IMR-90 (cell line): Measurements from ENCODE around the gene PMP22. TPM values are rescaled to one million over a fixed set of nuclear protein-coding genes. Genes with fewer than 3 reads are reported as not detected.
A peak's percentile ranks its signal among the peaks of the same experiment; 100 is the strongest.

Experiments used
- ATAC-seq: fragments of 200-7000 bp; cut with Tn5 transposase; 2 replicates; pipeline ENCODE4 v1.9.1; 2020; ENCODE audit warnings: low read depth, mild to moderate bottlenecking, moderate library complexity
- BruUV-seq: library from RNA; stranded (reverse); fragments of 400-500 nt; replicated peaks from 2 replicates; lab custom pipeline; 2021; lab: Mats Ljungman, UMichigan
- CTCF ChIA-PET: fragments of 300-600 bp; formaldehyde crosslinking; extraction: SDS; loops from one replicate; lab custom pipeline; 2021; ENCODE audit warnings: antibody characterized with exemption; lab: Yijun Ruan, JAX
- POLR2A ChIA-PET: fragments of 300-600 bp; sonication (Branson Sonifier 250); formaldehyde crosslinking; loops from one replicate; lab custom pipeline; 2022; ENCODE audit warnings: antibody characterized with exemption; ENCODE audit not compliant: unreplicated experiment; lab: Charles Lee
- DNase-seq: peaks from one replicate; pipeline ENCODE4 v3.0.0; 2013
- H2AFZ ChIP-seq: replicated peaks from 2 replicates; pipeline ENCODE3; 2013; ENCODE audit warnings: low read length, mild to moderate bottlenecking; ENCODE audit not compliant: poor library complexity
- H2AK5ac ChIP-seq: 2 replicates; pipeline ENCODE4 v1.6.1; 2013; ENCODE audit warnings: low read depth, low read length, inconsistent platforms
- H2AK9ac ChIP-seq: replicated peaks from 2 replicates; pipeline ENCODE3; 2013; ENCODE audit warnings: mild to moderate bottlenecking, low read depth, low read length, moderate library complexity; ENCODE audit not compliant: poor library complexity
- H2BK120ac ChIP-seq: 2 replicates; pipeline ENCODE4 v1.6.1; 2013; ENCODE audit warnings: low read depth, low read length, inconsistent platforms
- H2BK15ac ChIP-seq: 3 replicates; pipeline ENCODE4 v1.6.1; 2013; ENCODE audit warnings: low read depth, low read length, inconsistent platforms
- H2BK20ac ChIP-seq: 2 replicates; pipeline ENCODE4 v1.6.1; 2013; ENCODE audit warnings: low read depth, mild to moderate bottlenecking, inconsistent platforms, low read length, moderate library complexity
- H2BK5ac ChIP-seq: 2 replicates; pipeline ENCODE4 v1.6.1; 2013; ENCODE audit warnings: mild to moderate bottlenecking, low read depth, low read length, inconsistent platforms; ENCODE audit not compliant: poor library complexity, severe bottlenecking
- H3K14ac ChIP-seq: replicated peaks from 2 replicates; pipeline ENCODE4 v1.6.1; 2013; ENCODE audit warnings: low read depth, low read length, inconsistent platforms
- H3K18ac ChIP-seq: 2 replicates; pipeline ENCODE4 v1.6.1; 2013; ENCODE audit warnings: low read depth, low read length, control low read depth
- H3K23ac ChIP-seq: 2 replicates; pipeline ENCODE4 v1.6.1; 2013; ENCODE audit warnings: low read depth, low read length, inconsistent platforms
- H3K27ac ChIP-seq: 2 replicates; pipeline ENCODE4 v1.5.1; 2013; ENCODE audit warnings: mild to moderate bottlenecking, control low read depth, low read length; ENCODE audit not compliant: insufficient read depth
- H3K27me3 ChIP-seq: 2 replicates; pipeline ENCODE4 v1.6.1; 2013; ENCODE audit warnings: low read length; ENCODE audit not compliant: control insufficient read depth, insufficient read depth
- H3K36me3 ChIP-seq: 2 replicates; pipeline ENCODE4 v1.6.1; 2013; ENCODE audit warnings: low read length, mixed read lengths; ENCODE audit not compliant: control insufficient read depth, insufficient read depth
- H3K4ac ChIP-seq: 2 replicates; pipeline ENCODE4 v1.6.1; 2013; ENCODE audit warnings: low read depth, low read length, inconsistent platforms
- H3K4me1 ChIP-seq: 2 replicates; pipeline ENCODE4 v1.6.1; 2013; ENCODE audit warnings: low read length, mixed read lengths; ENCODE audit not compliant: control insufficient read depth, insufficient read depth
- H3K4me2 ChIP-seq: 2 replicates; pipeline ENCODE4 v1.6.1; 2013; ENCODE audit warnings: low read depth, mild to moderate bottlenecking, control low read depth, low read length, moderate library complexity
- H3K4me3 ChIP-seq: 2 replicates; pipeline ENCODE4 v1.5.1; 2013; ENCODE audit warnings: low read depth, mild to moderate bottlenecking, control low read depth, low read length, moderate library complexity; ENCODE audit not compliant: insufficient read depth
- H3K56ac ChIP-seq: 2 replicates; pipeline ENCODE4 v1.6.1; 2013; ENCODE audit warnings: low read length, inconsistent platforms; ENCODE audit not compliant: insufficient read depth; ENCODE audit errors: extremely low read depth
- H3K79me1 ChIP-seq, 2 experiments: 2 replicates each; pipeline ENCODE4 v1.6.1; 2013; ENCODE audit warnings: low read length in 2 of 2, inconsistent platforms in 1 of 2, low read depth in 1 of 2
- H3K9ac ChIP-seq: 2 replicates; pipeline ENCODE4 v1.6.1; 2013; ENCODE audit warnings: low read depth, low read length, control low read depth
- H3K9me1 ChIP-seq: 2 replicates; pipeline ENCODE4 v1.6.1; 2013; ENCODE audit warnings: low read length, inconsistent platforms; ENCODE audit not compliant: insufficient read depth
- H3K9me3 ChIP-seq: 2 replicates; pipeline ENCODE4 v1.6.1; 2013; ENCODE audit warnings: low read length; ENCODE audit not compliant: control insufficient read depth, insufficient read depth
- H4K20me1 ChIP-seq: 2 replicates; pipeline ENCODE4 v1.6.1; 2013; ENCODE audit warnings: low read length, inconsistent platforms; ENCODE audit not compliant: insufficient read depth
- H4K5ac ChIP-seq: 2 replicates; pipeline ENCODE4 v1.6.1; 2013; ENCODE audit warnings: mild to moderate bottlenecking, low read depth, low read length, control low read depth
- H4K8ac ChIP-seq, 2 experiments: 2 replicates each; pipeline ENCODE4 v1.6.1; 2013; ENCODE audit warnings: low read depth in 2 of 2, low read length in 2 of 2, control low read depth in 1 of 2, inconsistent platforms in 1 of 2
- H4K91ac ChIP-seq: 2 replicates; pipeline ENCODE4 v1.6.1; 2013; ENCODE audit warnings: low read depth, low read length, inconsistent platforms; ENCODE audit not compliant: insufficient read depth
- BHLHE40 ChIP-seq: fragments of 150-350 bp; IDR thresholded peaks from 2 replicates; pipeline ENCODE4 v1.6.1; 2016; ENCODE audit warnings: mild to moderate bottlenecking, low read depth, low read length
- CEBPB ChIP-seq: IDR thresholded peaks from 2 replicates; pipeline ENCODE4 v1.6.1; 2012; ENCODE audit warnings: low read depth, low read length, improper control_type of control experiment
- CHD1 ChIP-seq: IDR thresholded peaks from 2 replicates; pipeline ENCODE4 v1.6.1; 2012; ENCODE audit warnings: low read depth, low read length, improper control_type of control experiment
- FOS ChIP-seq: fragments of 150-350 bp; IDR thresholded peaks from 2 replicates; pipeline ENCODE4 v1.6.1; 2016; ENCODE audit warnings: low read depth, low read length
- MAFK ChIP-seq: IDR thresholded peaks from 2 replicates; pipeline ENCODE4 v1.6.1; 2012; ENCODE audit warnings: low read depth, low read length, improper control_type of control experiment
- MAZ ChIP-seq: IDR thresholded peaks from 2 replicates; pipeline ENCODE4 v1.6.1; 2012; ENCODE audit warnings: low read depth, mild to moderate bottlenecking, low read length, improper control_type of control experiment, moderate library complexity, borderline replicate concordance
- MXI1 ChIP-seq: IDR thresholded peaks from 2 replicates; pipeline ENCODE4 v1.6.1; 2012; ENCODE audit warnings: low read depth, mild to moderate bottlenecking, low read length, moderate library complexity, borderline replicate concordance
- NFE2L2 ChIP-seq: fragments of 150-350 bp; IDR thresholded peaks from 2 replicates; pipeline ENCODE4 v1.6.1; 2016; ENCODE audit warnings: low read depth, mild to moderate bottlenecking, low read length
- POLR2A ChIP-seq: IDR thresholded peaks from 2 replicates; pipeline ENCODE4 v1.6.1; 2012; ENCODE audit warnings: mild to moderate bottlenecking, low read depth, low read length
- RAD21 ChIP-seq: IDR thresholded peaks from 2 replicates; pipeline ENCODE4 v1.6.1; 2012; ENCODE audit warnings: low read length, improper control_type of control experiment
- RCOR1 ChIP-seq: IDR thresholded peaks from 2 replicates; pipeline ENCODE4 v1.6.1; 2012; ENCODE audit warnings: mild to moderate bottlenecking, low read length, improper control_type of control experiment; ENCODE audit not compliant: insufficient replicate concordance
- RFX5 ChIP-seq: IDR thresholded peaks from 2 replicates; pipeline ENCODE4 v1.8.0; 2012; ENCODE audit warnings: low read depth, mild to moderate bottlenecking, low read length, moderate library complexity
- SMC3 ChIP-seq: fragments of 150-350 bp; IDR thresholded peaks from 2 replicates; pipeline ENCODE4 v1.6.1; 2016; ENCODE audit warnings: low read depth, mild to moderate bottlenecking, antibody characterized with exemption, low read length, moderate library complexity
- USF2 ChIP-seq: fragments of 150-350 bp; IDR thresholded peaks from 2 replicates; pipeline ENCODE4 v1.6.1; 2017; ENCODE audit warnings: mild to moderate bottlenecking, antibody characterized with exemption, low read length, low read depth
- WGBS, 2 experiments: methylation state at CpG; one replicate each; pipeline versions ENCODE4 v1.1.5 to v1.1.7; 2013; ENCODE audit warnings: missing lambda C conversion rate in 2 of 2; ENCODE audit not compliant: insufficient read length in 1 of 2; ENCODE audit errors: extremely low coverage in 2 of 2; 5-methylcytosine and 5-hydroxymethylcytosine counted together
- dilution Hi-C: fragments of 300-500 bp; cut with HindIII; formaldehyde crosslinking; loops from one replicate; pipeline ENCODE4 v1.14.3; 2018; ENCODE audit warnings: low sequenced_read_pairs; ENCODE audit not compliant: unreplicated experiment
- in situ Hi-C: fragments of 300-500 bp; cut with MboI; formaldehyde crosslinking; loops from 3 replicates; pipeline ENCODE4 v1.14.3; 2019; ENCODE audit warnings: low sequenced_read_pairs, inconsistent platforms, mixed read lengths
- intact Hi-C: fragments of 100-400 bp; cut with micrococcal nuclease; formaldehyde crosslinking; loops from 2 replicates; pipeline ENCODE4 v1.10.0; 2022
- polyA plus RNA-seq, 3 experiments: library from polyadenylated mRNA; depleted of rRNA; stranded (reverse); fragments of >200 nt; gene quantifications; 2 replicates each; pipeline ENCODE4 v1.2.3, GENCODE V29; 2012; ENCODE audit warnings: low replicate concordance in 1 of 3
- total RNA-seq: library from RNA; depleted of rRNA; stranded (reverse); fragments of >200 nt; gene quantifications from 2 replicates; pipeline ENCODE4 v1.2.3, GENCODE V29; 2012
- TF ChIP-seq, protein P1 (sequence below): conservative IDR thresholded peaks from 2 replicates; pipeline ENCODE4 v1.5.1; 2012; ENCODE audit warnings: mild to moderate bottlenecking, low read depth, low read length, improper control_type of control experiment
- TF ChIP-seq, protein P2 (sequence below): fragments of 150-350 bp; IDR thresholded peaks from 2 replicates; pipeline ENCODE4 v1.6.1; 2016; ENCODE audit warnings: low read depth, mild to moderate bottlenecking, low read length, moderate library complexity, borderline replicate concordance

Gene PMP22
- total and polyA plus RNA-seq, 2 of the 4 experiments (the other 2 are of a cell fraction), result 33.5 to 72.8 TPM

- Histone ChIP-seq H4K5ac (no peak overlapping the region), H4K91ac (no peak overlapping the region), H3K4me2 (no peak overlapping the region), H3K9me1 (peaks cover 12% of the 10 kb centered on the region), H3K23ac (no peak overlapping the region), H2AK9ac (no peak overlapping the region), H3K4ac (peak overlapping the region; percentile 17; the same call in 1 of the 2 replicates), H3K79me1 (no peaks in the 10 kb centered on the region), H3K56ac (no peak overlapping the region), H2BK15ac (no peak overlapping the region), H4K8ac (no peak overlapping the region), H4K20me1 (peaks cover 8% of the 10 kb centered on the region; the same call in 1 of the 2 replicates), H3K4me3 (no peak overlapping the region), H2BK20ac (0 out of 2 replicates have a peak overlapping the region, but pooled peaks have one; percentile 20), H3K4me1 (peaks cover 18% of the 10 kb centered on the region), H3K14ac (no peak overlapping the region), H2AFZ (no peak overlapping the region), H2BK5ac (no peak overlapping the region), H3K27me3 (peaks cover 50% of the 10 kb centered on the region), H3K9ac (no peak overlapping the region), H2BK120ac (peak overlapping the region; percentile 40; the same call in 1 of the 2 replicates), H3K9me3 (no peaks in the 10 kb centered on the region), H3K36me3 (no peaks in the 10 kb centered on the region), H2AK5ac (no peak overlapping the region), H3K18ac (no peak overlapping the region), H3K27ac (no peak overlapping the region)
- WGBS, 2 experiments, result no CpG with 5 or more reads among the region's 1 CpG
- ChIA-PET POLR2A (no interaction called here), CTCF (no interaction called here)
- BruUV-seq, result no TSS peak
- in situ Hi-C loops, result loop anchor here (10.0 to 25.0 kb wide), 3 partner anchors 166 to 694 kb away; no protein-coding TSS in a partner anchor
- dilution Hi-C loops, result no loop called here
- intact Hi-C loops, result loop anchor here (10.0 kb wide), 1 partner anchor 76 kb away; the partner anchor contains the start of gene TEKT3
- TF ChIP-seq FOS, result no peak
- TF ChIP-seq, protein P1, sequence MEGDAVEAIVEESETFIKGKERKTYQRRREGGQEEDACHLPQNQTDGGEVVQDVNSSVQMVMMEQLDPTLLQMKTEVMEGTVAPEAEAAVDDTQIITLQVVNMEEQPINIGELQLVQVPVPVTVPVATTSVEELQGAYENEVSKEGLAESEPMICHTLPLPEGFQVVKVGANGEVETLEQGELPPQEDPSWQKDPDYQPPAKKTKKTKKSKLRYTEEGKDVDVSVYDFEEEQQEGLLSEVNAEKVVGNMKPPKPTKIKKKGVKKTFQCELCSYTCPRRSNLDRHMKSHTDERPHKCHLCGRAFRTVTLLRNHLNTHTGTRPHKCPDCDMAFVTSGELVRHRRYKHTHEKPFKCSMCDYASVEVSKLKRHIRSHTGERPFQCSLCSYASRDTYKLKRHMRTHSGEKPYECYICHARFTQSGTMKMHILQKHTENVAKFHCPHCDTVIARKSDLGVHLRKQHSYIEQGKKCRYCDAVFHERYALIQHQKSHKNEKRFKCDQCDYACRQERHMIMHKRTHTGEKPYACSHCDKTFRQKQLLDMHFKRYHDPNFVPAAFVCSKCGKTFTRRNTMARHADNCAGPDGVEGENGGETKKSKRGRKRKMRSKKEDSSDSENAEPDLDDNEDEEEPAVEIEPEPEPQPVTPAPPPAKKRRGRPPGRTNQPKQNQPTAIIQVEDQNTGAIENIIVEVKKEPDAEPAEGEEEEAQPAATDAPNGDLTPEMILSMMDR, result no peak
- no peak for TF ChIP-seq CEBPB
- TF ChIP-seq BHLHE40, result no peak
- no peak for TF ChIP-seq RCOR1
- no peak for TF ChIP-seq CHD1
- no peak for TF ChIP-seq NFE2L2
- no peak for TF ChIP-seq RFX5
- no peak for TF ChIP-seq SMC3
- TF ChIP-seq USF2, result no peak
- TF ChIP-seq RAD21, result no peak
- TF ChIP-seq, protein P2, sequence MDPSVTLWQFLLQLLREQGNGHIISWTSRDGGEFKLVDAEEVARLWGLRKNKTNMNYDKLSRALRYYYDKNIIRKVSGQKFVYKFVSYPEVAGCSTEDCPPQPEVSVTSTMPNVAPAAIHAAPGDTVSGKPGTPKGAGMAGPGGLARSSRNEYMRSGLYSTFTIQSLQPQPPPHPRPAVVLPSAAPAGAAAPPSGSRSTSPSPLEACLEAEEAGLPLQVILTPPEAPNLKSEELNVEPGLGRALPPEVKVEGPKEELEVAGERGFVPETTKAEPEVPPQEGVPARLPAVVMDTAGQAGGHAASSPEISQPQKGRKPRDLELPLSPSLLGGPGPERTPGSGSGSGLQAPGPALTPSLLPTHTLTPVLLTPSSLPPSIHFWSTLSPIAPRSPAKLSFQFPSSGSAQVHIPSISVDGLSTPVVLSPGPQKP, result no peak
- no peak for TF ChIP-seq MAZ
- TF ChIP-seq MXI1, result no peak
- no peak for TF ChIP-seq MAFK
- TF ChIP-seq POLR2A, result no peak
- peak; percentile 51 for DNase-seq
- ATAC-seq, result no peak
These were observed 3.3 kb upstream of the PMP22 start for GRCh38 chr17:15268461-15268860.
